ENCODE measurements around the gene AKR1B15. TPM values are rescaled to one million over a fixed set of nuclear protein-coding genes. Genes with fewer than 3 reads are reported as not detected.
"Not testable (repeated sequence)": the region's sequence is repeated elsewhere in the genome, so short reads cannot be mapped to it uniquely, and the experiment has no call there.

The AKR1B15 gene
- total RNA-seq, 2 donors from 2014 or later = 0.27 to 0.28 TPM

GRCh38 chr7:134562136-134562535 is 13.2 kb downstream of the AKR1B15 start:
- H3K4me3 ChIP-seq = no peak overlapping the region
- no peaks in the 10 kb centered on the region for H3K27me3 ChIP-seq (replicated peaks; ENCODE audit: insufficient read depth)
- TF ChIP-seq, protein P1, sequence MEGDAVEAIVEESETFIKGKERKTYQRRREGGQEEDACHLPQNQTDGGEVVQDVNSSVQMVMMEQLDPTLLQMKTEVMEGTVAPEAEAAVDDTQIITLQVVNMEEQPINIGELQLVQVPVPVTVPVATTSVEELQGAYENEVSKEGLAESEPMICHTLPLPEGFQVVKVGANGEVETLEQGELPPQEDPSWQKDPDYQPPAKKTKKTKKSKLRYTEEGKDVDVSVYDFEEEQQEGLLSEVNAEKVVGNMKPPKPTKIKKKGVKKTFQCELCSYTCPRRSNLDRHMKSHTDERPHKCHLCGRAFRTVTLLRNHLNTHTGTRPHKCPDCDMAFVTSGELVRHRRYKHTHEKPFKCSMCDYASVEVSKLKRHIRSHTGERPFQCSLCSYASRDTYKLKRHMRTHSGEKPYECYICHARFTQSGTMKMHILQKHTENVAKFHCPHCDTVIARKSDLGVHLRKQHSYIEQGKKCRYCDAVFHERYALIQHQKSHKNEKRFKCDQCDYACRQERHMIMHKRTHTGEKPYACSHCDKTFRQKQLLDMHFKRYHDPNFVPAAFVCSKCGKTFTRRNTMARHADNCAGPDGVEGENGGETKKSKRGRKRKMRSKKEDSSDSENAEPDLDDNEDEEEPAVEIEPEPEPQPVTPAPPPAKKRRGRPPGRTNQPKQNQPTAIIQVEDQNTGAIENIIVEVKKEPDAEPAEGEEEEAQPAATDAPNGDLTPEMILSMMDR (IDR thresholded peaks at IDR 0.05) = no peak
- H3K9me3 ChIP-seq = no peaks in the 10 kb centered on the region
- no peak for DNase-seq (ENCODE audit: low spot score)
- no peak for ATAC-seq (ENCODE audit: insufficient number of reproducible peaks, low FRiP score, low read depth)
- no peak overlapping the region for H3K27ac ChIP-seq
- H3K36me3 ChIP-seq = no peaks in the 10 kb centered on the region
- H3K4me1 ChIP-seq (ENCODE audit: control insufficient read depth in 1 of 2, low read depth in 2 of 2) = peaks cover 0 to 4% of the 10 kb centered on the region in 2 donors

DNA sequence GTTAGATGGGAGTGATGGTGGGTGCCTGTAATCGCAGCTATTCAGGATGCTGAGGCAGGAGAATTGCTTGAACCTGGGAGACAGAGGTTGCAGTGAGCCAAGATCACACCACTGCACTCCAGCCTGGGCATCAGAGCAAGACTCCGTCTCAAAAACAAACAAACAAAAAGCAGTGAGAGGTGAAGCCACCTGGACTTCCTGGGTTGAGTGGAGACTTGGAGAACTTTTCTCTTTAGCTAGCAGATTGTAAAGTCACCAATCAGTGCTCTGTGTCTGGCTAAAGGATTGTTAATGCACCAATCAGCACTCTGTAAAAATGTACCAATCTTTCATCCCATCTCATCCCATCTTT is 14.5 kb downstream of the AKR1B15 start:
- H3K4me3 ChIP-seq; H3K9me3 ChIP-seq; H3K36me3 ChIP-seq; DNase-seq (ENCODE audit: low spot score); H3K27ac ChIP-seq; H3K27me3 ChIP-seq (replicated peaks; ENCODE audit: insufficient read depth); ATAC-seq (ENCODE audit: insufficient number of reproducible peaks, low FRiP score, low read depth); H3K4me1 ChIP-seq (ENCODE audit: control insufficient read depth in 1 of 2, low read depth in 2 of 2): not testable (repeated sequence)

GRCh38 chr7:134565643-134566136 is 16.8 kb downstream of the AKR1B15 start:
- Histone ChIP-seq H3K4me3 (peak overlapping the region; percentile 32), H3K9me3 (no peaks in the 10 kb centered on the region), H3K27me3 (replicated peaks; ENCODE audit: insufficient read depth) (no peaks in the 10 kb centered on the region), H3K27ac (peak overlapping the region in 1 of 2 donors; percentile 42), H3K4me1 (ENCODE audit: control insufficient read depth in 1 of 2, low read depth in 2 of 2) (peaks cover 0 to 4% of the 10 kb centered on the region in 2 donors), H3K36me3 (no peaks in the 10 kb centered on the region)
- peak; percentile 65 for ATAC-seq (ENCODE audit: insufficient number of reproducible peaks, low FRiP score, low read depth)
- TF ChIP-seq, protein P1 (IDR thresholded peaks at IDR 0.05) = no peak
- no peak for DNase-seq (ENCODE audit: low spot score)

DNA sequence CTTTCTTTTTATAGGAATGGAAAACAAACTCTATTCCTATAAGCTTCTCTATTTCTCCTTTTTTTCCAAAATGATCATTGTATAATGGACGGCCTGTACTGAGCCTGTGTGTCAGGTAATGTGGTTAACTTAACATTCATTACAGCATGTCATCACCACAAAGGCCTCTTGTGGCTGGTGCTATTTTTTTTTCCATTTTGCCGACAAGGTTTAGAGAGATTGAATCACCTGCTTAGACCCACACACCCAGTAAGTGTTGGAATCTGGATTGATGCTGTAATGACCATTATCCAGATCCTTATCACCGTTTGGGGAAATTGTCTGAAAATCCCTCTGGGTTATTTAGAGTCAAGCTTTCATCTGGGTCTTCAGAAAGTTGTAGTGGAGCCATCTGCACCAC is 18.5 kb downstream of the AKR1B15 start:
- Histone ChIP-seq H3K27me3 (replicated peaks; ENCODE audit: insufficient read depth) (no peaks in the 10 kb centered on the region), H3K36me3 (no peaks in the 10 kb centered on the region), H3K4me3 (no peak overlapping the region), H3K9me3 (no peaks in the 10 kb centered on the region), H3K4me1 (ENCODE audit: control insufficient read depth in 1 of 2, low read depth in 2 of 2) (peaks cover 0 to 4% of the 10 kb centered on the region in 2 donors), H3K27ac (no peak overlapping the region)
- ATAC-seq (ENCODE audit: insufficient number of reproducible peaks, low FRiP score, low read depth) (no peak), DNase-seq (ENCODE audit: low spot score) (no peak)
- TF ChIP-seq, protein P1 (IDR thresholded peaks at IDR 0.05) = no peak

- DNase-seq (ENCODE audit: low spot score); H3K4me3 ChIP-seq; H3K9me3 ChIP-seq; ATAC-seq (ENCODE audit: insufficient number of reproducible peaks, low FRiP score, low read depth); H3K27ac ChIP-seq; H3K36me3 ChIP-seq; H3K4me1 ChIP-seq (ENCODE audit: control insufficient read depth in 1 of 2, low read depth in 2 of 2); H3K27me3 ChIP-seq (replicated peaks; ENCODE audit: insufficient read depth): not testable (repeated sequence)
Measured at GRCh38 chr7:134569962-134570361, 21.1 kb downstream of the AKR1B15 start.

DNA sequence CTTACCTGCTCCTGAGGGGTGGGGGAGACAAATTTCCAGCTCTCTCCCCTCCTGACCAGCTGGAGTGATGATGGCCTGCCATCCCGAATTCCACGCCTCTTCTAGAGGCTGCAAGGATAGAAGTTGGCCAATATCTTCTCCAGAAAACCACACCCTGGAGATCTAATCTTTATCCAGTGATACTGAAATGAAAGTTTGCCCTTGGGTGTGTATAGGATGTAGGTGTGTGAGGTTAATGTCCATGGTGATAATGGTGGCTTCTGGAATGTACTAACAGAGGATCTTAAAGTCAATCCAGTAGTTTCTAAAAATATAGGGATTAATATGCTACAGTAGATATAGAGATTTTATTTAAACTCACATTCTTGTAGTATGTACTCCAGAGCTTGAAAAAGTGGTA is 22.2 kb downstream of the AKR1B15 start:
- H3K4me1 ChIP-seq (ENCODE audit: control insufficient read depth in 1 of 2, low read depth in 2 of 2) = no peaks in the 10 kb centered on the region
- H3K9me3 ChIP-seq = no peaks in the 10 kb centered on the region
- TF ChIP-seq, protein P1 (IDR thresholded peaks at IDR 0.05) = no peak
- no peaks in the 10 kb centered on the region for H3K36me3 ChIP-seq
- DNase-seq (ENCODE audit: low spot score) (no peak), ATAC-seq (ENCODE audit: insufficient number of reproducible peaks, low FRiP score, low read depth) (no peak)
- H3K4me3 ChIP-seq = no peak overlapping the region
- no peaks in the 10 kb centered on the region for H3K27me3 ChIP-seq (replicated peaks; ENCODE audit: insufficient read depth)
- H3K27ac ChIP-seq = no peak overlapping the region

Data from thoracic aorta (tissue), 2 donors.